Lower leg skin (tissue), 3 donors: ENCODE measurements around the gene JAK3.

Source experiments
- CTCF ChIP-seq, 3 donors: fragments of 450-650 bp; IDR thresholded peaks; one replicate each; pipeline ENCODE4 v1.5.1; 2016; ENCODE audit warnings: antibody characterized with exemption in 3 of 3, mild to moderate bottlenecking in 3 of 3, moderate library complexity in 2 of 3
- POLR2A ChIP-seq, 2 donors: fragments of 450-650 bp; IDR thresholded peaks; one replicate each; pipeline ENCODE4 v1.6.1; 2016 to 2017; ENCODE audit warnings: antibody characterized with exemption in 2 of 2, mild to moderate bottlenecking in 1 of 2, moderate library complexity in 1 of 2

GRCh38 chr19:17869114-17869608, 21.4 kb upstream of the JAK3 start:
- no peak for TF ChIP-seq POLR2A (IDR thresholded peaks at IDR 0.05)
- no peak for TF ChIP-seq CTCF (IDR thresholded peaks at IDR 0.05)
